GM23248 (cell line): ENCODE measurements around the gene PC. TPM values are rescaled to one million over a fixed set of nuclear protein-coding genes. Genes with fewer than 3 reads are reported as not detected.

Experiments used
- DNase-seq: peaks from one replicate; pipeline ENCODE4 v3.0.0-alpha.2; 2015
- H2AFZ ChIP-seq: fragments of 200-600 bp; sonication (generic); 2 replicates; pipeline ENCODE4 v1.6.1; 2016; ENCODE audit warnings: antibody characterized with exemption
- H3F3A ChIP-seq: fragments of 200-600 bp; sonication (generic); 2 replicates; pipeline ENCODE4 v1.6.1; 2016; ENCODE audit warnings: mild to moderate bottlenecking, antibody characterized with exemption, mixed run types; ENCODE audit not compliant: insufficient read depth
- H3K27ac ChIP-seq: fragments of 200-600 bp; sonication (generic); 2 replicates; pipeline ENCODE4 v1.5.1; 2016; ENCODE audit warnings: mild to moderate bottlenecking
- H3K27me3 ChIP-seq: fragments of 200-600 bp; sonication (generic); replicated peaks from 2 replicates; pipeline ENCODE4 v1.6.1; 2016; ENCODE audit warnings: mild to moderate bottlenecking; ENCODE audit not compliant: insufficient read depth
- H3K36me3 ChIP-seq: fragments of 200-600 bp; sonication (generic); 2 replicates; pipeline ENCODE4 v1.6.1; 2016; ENCODE audit warnings: low read depth, mild to moderate bottlenecking
- H3K4me1 ChIP-seq: fragments of 200-600 bp; sonication (generic); 2 replicates; pipeline ENCODE4 v1.6.1; 2016; ENCODE audit warnings: mild to moderate bottlenecking; ENCODE audit not compliant: insufficient read depth
- H3K4me2 ChIP-seq: fragments of 200-600 bp; sonication (generic); one replicate; pipeline ENCODE4 v1.6.1; 2016; ENCODE audit warnings: mild to moderate bottlenecking; ENCODE audit not compliant: unreplicated experiment
- H3K4me3 ChIP-seq: fragments of 200-600 bp; sonication (generic); 2 replicates; pipeline ENCODE4 v1.5.1; 2016; ENCODE audit warnings: mild to moderate bottlenecking
- H3K79me2 ChIP-seq: fragments of 200-600 bp; sonication (generic); 2 replicates; pipeline ENCODE4 v1.6.1; 2016; ENCODE audit warnings: mild to moderate bottlenecking; ENCODE audit not compliant: insufficient read depth
- H3K9ac ChIP-seq: fragments of 200-600 bp; sonication (generic); 2 replicates; pipeline ENCODE4 v1.6.1; 2016; ENCODE audit warnings: mild to moderate bottlenecking
- H3K9me2 ChIP-seq: fragments of 200-600 bp; sonication (generic); 2 replicates; pipeline ENCODE4 v1.6.1; 2016; ENCODE audit warnings: mixed run types, mild to moderate bottlenecking, moderate library complexity; ENCODE audit not compliant: insufficient read depth
- H3K9me3 ChIP-seq: fragments of 200-600 bp; sonication (generic); one replicate; pipeline ENCODE4 v1.6.1; 2017; ENCODE audit warnings: low read depth
- H4K20me1 ChIP-seq: fragments of 200-600 bp; sonication (generic); 2 replicates; pipeline ENCODE4 v1.6.0; 2016; ENCODE audit not compliant: insufficient read depth
- EZH2 ChIP-seq: fragments of 200-600 bp; sonication (generic); IDR thresholded peaks from 2 replicates; pipeline ENCODE4 v1.6.1; 2018; ENCODE audit warnings: antibody characterized with exemption, mild to moderate bottlenecking; ENCODE audit not compliant: insufficient read depth, poor library complexity, severe bottlenecking
- EZH2phosphoT487 ChIP-seq: fragments of 200-600 bp; sonication (generic); IDR thresholded peaks from 2 replicates; pipeline ENCODE4 v1.6.1; 2018; ENCODE audit warnings: antibody characterized with exemption, moderate library complexity, mild to moderate bottlenecking, low read depth; ENCODE audit not compliant: insufficient read depth
- WGBS, 2 experiments: methylation state at CpG; one replicate each; pipeline ENCODE4 v1.1.6; 2015 to 2017; ENCODE audit warnings: low lambda C conversion rate in 2 of 2, low coverage in 1 of 2; ENCODE audit errors: missing lambda C conversion rate in 2 of 2; 5-methylcytosine and 5-hydroxymethylcytosine counted together
- in situ Hi-C: fragments of 300-500 bp; cut with MboI; formaldehyde crosslinking; loops from 2 replicates; pipeline ENCODE4 v1.15.0; 2020
- polyA plus RNA-seq: library from polyadenylated mRNA; unstranded; fragments of >200 nt; fragmentation: Nextera tagmentation; extraction: Ambion mirVana; gene quantifications from 2 replicates; pipeline ENCODE4 v1.2.1, GENCODE V29; 2016
- total RNA-seq: library from RNA; depleted of rRNA; stranded (reverse); fragments of >200 nt; shearing (Covaris generic); gene quantifications from 2 replicates; pipeline ENCODE4 v1.2.3, GENCODE V29; 2014

PC gene
- total and polyA plus RNA-seq, 2 experiments from 2014 or later, result 16.4 to 16.6 TPM

DNA sequence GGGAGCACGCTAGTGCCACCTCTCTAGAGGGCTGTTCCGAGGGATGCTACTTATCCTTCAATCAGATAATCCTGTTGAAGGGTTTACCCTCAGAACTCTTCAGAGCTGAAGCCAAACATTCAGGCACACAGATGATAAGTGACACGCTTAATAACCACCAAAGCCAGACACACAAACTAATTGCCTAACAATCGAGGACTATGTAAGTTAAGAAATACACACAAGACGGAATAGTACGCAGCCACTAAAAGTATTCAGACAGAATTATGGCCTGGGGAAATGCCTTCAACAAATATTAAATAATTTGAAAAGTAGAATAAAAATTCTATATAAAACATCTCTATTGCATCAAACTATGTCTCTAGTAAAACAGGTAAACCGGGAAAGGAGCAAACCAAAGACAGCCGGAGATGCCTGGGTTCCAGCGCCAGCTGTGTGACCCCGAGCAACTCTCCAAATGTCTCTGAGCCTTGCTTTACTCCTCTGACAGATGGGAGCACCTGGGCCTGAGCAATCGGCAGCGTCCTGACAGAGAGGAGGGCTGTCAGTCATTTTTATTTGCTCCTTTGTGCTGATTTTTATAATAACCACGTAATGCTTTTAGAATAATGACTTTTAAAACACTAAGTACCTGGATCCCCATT is 90.0 kb downstream of the PC start:
- Histone ChIP-seq H4K20me1 (no peaks in the 10 kb centered on the region), H3K9me2 (no peaks in the 10 kb centered on the region)
- WGBS, 2 experiments, result 90 to 94% methylated on average over 13 of the region's 13 CpGs

DNA sequence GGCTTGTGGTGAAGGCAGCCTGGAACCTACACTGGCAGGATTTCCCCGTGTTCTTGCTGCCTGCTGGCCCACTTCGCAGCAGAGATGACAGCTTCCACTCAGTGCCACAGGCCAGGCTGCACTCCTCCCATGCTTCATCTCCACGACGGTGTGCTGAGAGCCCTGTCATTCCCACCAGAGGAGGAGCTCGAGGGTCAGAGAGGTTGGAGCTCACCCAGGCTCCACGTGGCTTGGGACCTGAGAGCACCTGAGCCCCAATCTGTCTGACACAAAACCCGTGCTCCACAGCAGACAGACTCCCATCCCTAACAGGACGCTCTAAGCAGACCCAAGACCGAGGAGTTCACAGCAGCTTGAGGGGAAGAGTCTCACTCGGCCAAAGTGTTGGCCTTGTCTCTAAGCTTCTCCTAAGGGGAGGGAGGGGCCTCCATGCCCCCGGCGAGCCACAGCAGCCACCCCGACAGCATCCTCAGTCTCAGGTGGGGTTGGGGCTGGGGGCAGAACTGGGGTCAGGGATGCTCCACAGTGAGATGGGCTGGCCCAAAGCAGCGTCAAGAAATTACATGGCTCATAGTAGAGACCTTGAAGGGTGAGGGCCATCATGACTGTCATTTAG is 90.7 kb downstream of the PC start:
- no peaks in the 10 kb centered on the region for H3K27me3 ChIP-seq
- no peak overlapping the region for H3K27ac ChIP-seq
- TF ChIP-seq EZH2phosphoT487 (no peak), EZH2 (no peak)
- no peak for DNase-seq
- no peak overlapping the region for H3K9ac ChIP-seq
- no peak overlapping the region for H2AFZ ChIP-seq
- H3K4me2 ChIP-seq, result no peak overlapping the region
- no peaks in the 10 kb centered on the region for H4K20me1 ChIP-seq
- H3F3A ChIP-seq, result no peaks in the 10 kb centered on the region
- H3K36me3 ChIP-seq, result no peaks in the 10 kb centered on the region
- no peaks in the 10 kb centered on the region for H3K9me3 ChIP-seq
- WGBS, 2 experiments, result 68 to 72% methylated on average over 12 to 14 of the region's 14 CpGs
- in situ Hi-C loops, result no loop called here
- no peak overlapping the region for H3K4me3 ChIP-seq
- H3K79me2 ChIP-seq, result no peaks in the 10 kb centered on the region
- H3K9me2 ChIP-seq, result no peaks in the 10 kb centered on the region
- H3K4me1 ChIP-seq, result no peaks in the 10 kb centered on the region

More for the DNA sequence above, 90.0 kb downstream of the PC start:
- no peak for DNase-seq
- no peak overlapping the region for H2AFZ ChIP-seq
- H3K9ac ChIP-seq, result no peak overlapping the region
- H3K4me2 ChIP-seq, result no peak overlapping the region
- no peaks in the 10 kb centered on the region for H3K27me3 ChIP-seq
- no peak overlapping the region for H3K27ac ChIP-seq
- in situ Hi-C loops, result no loop called here
- H3K79me2 ChIP-seq, result no peaks in the 10 kb centered on the region
- H3K4me3 ChIP-seq, result no peak overlapping the region
- no peaks in the 10 kb centered on the region for H3K4me1 ChIP-seq
- H3K9me3 ChIP-seq, result no peaks in the 10 kb centered on the region
- TF ChIP-seq EZH2phosphoT487 (no peak), EZH2 (no peak)
- H3K36me3 ChIP-seq, result no peaks in the 10 kb centered on the region
- no peaks in the 10 kb centered on the region for H3F3A ChIP-seq

DNA sequence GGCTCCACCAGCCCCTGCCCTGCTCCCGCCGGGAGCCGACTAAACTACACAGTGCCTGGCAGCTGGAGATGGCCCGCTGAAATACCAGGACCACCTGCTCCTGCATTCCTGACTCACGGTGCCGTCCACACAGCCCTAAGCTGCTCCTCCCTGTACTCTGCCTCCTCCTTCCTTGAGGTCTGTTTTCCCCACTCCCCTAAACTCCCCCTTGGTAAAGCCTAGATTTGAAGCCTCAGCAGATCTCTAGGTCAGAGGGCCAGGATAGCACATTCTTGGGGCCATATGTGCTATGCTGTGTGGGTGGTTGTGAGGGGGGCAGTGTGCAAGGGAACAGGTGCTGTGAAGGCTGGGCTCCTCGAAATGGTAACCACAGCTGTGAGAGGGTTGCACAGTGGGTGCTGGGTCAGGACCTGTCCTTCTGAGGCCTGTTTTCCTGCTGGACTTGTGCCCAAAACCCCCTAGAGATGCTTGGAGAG is 91.6 kb downstream of the PC start:
- H2AFZ ChIP-seq, result no peak overlapping the region
- no peaks in the 10 kb centered on the region for H3K36me3 ChIP-seq
- no peak overlapping the region for H3K4me3 ChIP-seq
- H3K4me2 ChIP-seq, result no peak overlapping the region
- H3K4me1 ChIP-seq, result no peaks in the 10 kb centered on the region
- no peak overlapping the region for H3K27ac ChIP-seq
- TF ChIP-seq EZH2phosphoT487 (no peak), EZH2 (no peak)
- no peak overlapping the region for H3K9ac ChIP-seq
- no peaks in the 10 kb centered on the region for H4K20me1 ChIP-seq
- H3F3A ChIP-seq, result no peaks in the 10 kb centered on the region
- WGBS, 2 experiments, result 90 to 93% methylated on average over 7 of the region's 7 CpGs
- H3K79me2 ChIP-seq, result no peaks in the 10 kb centered on the region
- DNase-seq, result no peak
- no peaks in the 10 kb centered on the region for H3K9me2 ChIP-seq
- H3K9me3 ChIP-seq, result no peaks in the 10 kb centered on the region
- in situ Hi-C loops, result no loop called here
- H3K27me3 ChIP-seq, result no peaks in the 10 kb centered on the region

- Histone ChIP-seq H3K27me3 (no peaks in the 10 kb centered on the region), H2AFZ (no peak overlapping the region), H3K4me3 (no peak overlapping the region), H3K79me2 (no peaks in the 10 kb centered on the region), H4K20me1 (no peaks in the 10 kb centered on the region), H3K9me3 (no peaks in the 10 kb centered on the region), H3K4me2 (no peak overlapping the region), H3F3A (no peaks in the 10 kb centered on the region), H3K9ac (no peak overlapping the region), H3K36me3 (no peaks in the 10 kb centered on the region), H3K27ac (no peak overlapping the region), H3K9me2 (no peaks in the 10 kb centered on the region), H3K4me1 (no peaks in the 10 kb centered on the region)
- WGBS, 2 experiments, result 90 to 91% methylated on average over 18 to 23 of the region's 23 CpGs
- TF ChIP-seq EZH2, result no peak
- DNase-seq, result no peak
- in situ Hi-C loops, result no loop called here
These were observed 92.2 kb downstream of the PC start for GRCh38 chr11:66866007-66866406.
